GM23338 (cell line): Measurements from ENCODE around the gene DCAF6. TPM values are rescaled to one million over a fixed set of nuclear protein-coding genes. Genes with fewer than 3 reads are reported as not detected.

ENCODE experiments used
- ATAC-seq: fragments of 200-7000 bp; cut with Tn5 transposase; 3 replicates; pipeline ENCODE4 v1.9.1; 2020
- DNase-seq: peaks from one replicate; pipeline ENCODE4 v3.0.0-alpha.2; 2015; ENCODE audit warnings: low spot score
- H2AFZ ChIP-seq: fragments of 200-600 bp; sonication (generic); 2 replicates; pipeline ENCODE4 v1.8.0; 2016; ENCODE audit warnings: antibody characterized with exemption, mild to moderate bottlenecking, moderate library complexity
- H3F3A ChIP-seq: fragments of 200-600 bp; sonication (generic); replicated peaks from 2 replicates; pipeline ENCODE4 v1.8.0; 2017; ENCODE audit warnings: antibody characterized with exemption, mixed run types, low read depth
- H3K27ac ChIP-seq: fragments of 200-600 bp; sonication (generic); 2 replicates; pipeline ENCODE4 v1.6.1; 2016; ENCODE audit warnings: low read depth
- H3K27me3 ChIP-seq: fragments of 200-600 bp; sonication (generic); 2 replicates; pipeline ENCODE4 v1.8.0; 2016; ENCODE audit warnings: mild to moderate bottlenecking, mixed run types, moderate library complexity; ENCODE audit not compliant: insufficient read depth
- H3K36me3 ChIP-seq: fragments of 200-600 bp; sonication (generic); 2 replicates; pipeline ENCODE4 v1.8.0; 2016; ENCODE audit warnings: mild to moderate bottlenecking; ENCODE audit not compliant: insufficient read depth
- H3K4me1 ChIP-seq: fragments of 200-600 bp; sonication (generic); 2 replicates; pipeline ENCODE4 v1.8.0; 2016; ENCODE audit warnings: mild to moderate bottlenecking, moderate library complexity; ENCODE audit not compliant: insufficient read depth
- H3K4me2 ChIP-seq: fragments of 200-600 bp; sonication (generic); 2 replicates; pipeline ENCODE4 v1.7.1; 2017; ENCODE audit warnings: mixed run types
- H3K4me3 ChIP-seq: fragments of 200-600 bp; sonication (generic); 2 replicates; pipeline ENCODE4 v1.6.1; 2016; ENCODE audit warnings: mixed run types
- H3K79me2 ChIP-seq: fragments of 200-600 bp; sonication (generic); replicated peaks from 2 replicates; pipeline ENCODE4 v1.8.0; 2017; ENCODE audit warnings: mild to moderate bottlenecking; ENCODE audit not compliant: insufficient read depth
- H3K9me2 ChIP-seq: fragments of 200-600 bp; sonication (generic); 2 replicates; pipeline ENCODE4 v1.8.0; 2017; ENCODE audit not compliant: insufficient read depth
- H4K20me1 ChIP-seq: fragments of 200-600 bp; sonication (generic); replicated peaks from 2 replicates; pipeline ENCODE4 v1.8.0; 2017; ENCODE audit warnings: mild to moderate bottlenecking; ENCODE audit not compliant: insufficient read depth
- H3K27ac Mint-ChIP-seq: 2 replicates; pipeline ENCODE4 v1.8.0; 2020; ENCODE audit warnings: inconsistent platforms, mild to moderate bottlenecking, moderate library complexity, mixed read lengths
- H3K27me3 Mint-ChIP-seq: 3 replicates; pipeline ENCODE4 v1.8.0; 2022; ENCODE audit warnings: low read depth, mild to moderate bottlenecking, moderate library complexity, mixed read lengths, inconsistent platforms; ENCODE audit not compliant: insufficient read depth, poor library complexity
- H3K36me3 Mint-ChIP-seq: 3 replicates; pipeline ENCODE4 v1.8.0; 2021; ENCODE audit warnings: low read depth, mild to moderate bottlenecking, inconsistent platforms, moderate library complexity, mixed read lengths
- H3K4me1 Mint-ChIP-seq: 3 replicates; pipeline ENCODE4 v1.8.0; 2020; ENCODE audit warnings: mild to moderate bottlenecking, inconsistent platforms, mixed read lengths
- H3K4me3 Mint-ChIP-seq: 3 replicates; pipeline ENCODE4 v1.8.0; 2021; ENCODE audit warnings: moderate library complexity, mild to moderate bottlenecking, inconsistent platforms, mixed read lengths
- H3K9me3 Mint-ChIP-seq: 3 replicates; pipeline ENCODE4 v1.8.0; 2020; ENCODE audit warnings: moderate library complexity, mild to moderate bottlenecking, inconsistent platforms, mixed read lengths
- CREB1 ChIP-seq: fragments of 250-450 bp; sonication (Bioruptor Pico); IDR thresholded peaks from 2 replicates; pipeline ENCODE4 v1.5.0; 2020; ENCODE audit warnings: low read depth, mild to moderate bottlenecking, moderate library complexity
- ZNF331 ChIP-seq: fragments of 250-450 bp; sonication (Bioruptor Pico); IDR thresholded peaks from 2 replicates; pipeline ENCODE4 v1.5.0; 2020; ENCODE audit warnings: low read depth, mild to moderate bottlenecking, moderate library complexity
- polyA plus RNA-seq: library from polyadenylated mRNA; unstranded; fragments of >200 nt; fragmentation: Nextera tagmentation; extraction: Ambion mirVana; gene quantifications from 2 replicates; pipeline ENCODE4 v1.2.1, GENCODE V29; 2016
- total RNA-seq: library from RNA; depleted of rRNA; stranded (reverse); fragments of >200 nt; shearing (Covaris generic); gene quantifications from 2 replicates; pipeline ENCODE4 v1.2.3, GENCODE V29; 2014
- TF ChIP-seq, protein P1 (sequence below), 2 experiments: fragments of 200-600 bp in 1 of 2; sonication (generic) in 1 of 2; conservative IDR thresholded peaks; 2 replicates each; pipeline versions ENCODE4 v1.5.1 to v1.6.1; 2016 to 2017; ENCODE audit warnings: antibody characterized with exemption in 2 of 2, low read depth in 2 of 2, mild to moderate bottlenecking in 2 of 2, moderate library complexity in 1 of 2
- TF ChIP-seq, protein P2 (sequence below): IDR thresholded peaks from one replicate; pipeline ENCODE4 v1.6.1; 2018; ENCODE audit warnings: antibody characterized with exemption; ENCODE audit not compliant: unreplicated experiment

Gene DCAF6
- total and polyA plus RNA-seq, 2 experiments from 2014 or later, result 18.6 to 27.3 TPM

DNA sequence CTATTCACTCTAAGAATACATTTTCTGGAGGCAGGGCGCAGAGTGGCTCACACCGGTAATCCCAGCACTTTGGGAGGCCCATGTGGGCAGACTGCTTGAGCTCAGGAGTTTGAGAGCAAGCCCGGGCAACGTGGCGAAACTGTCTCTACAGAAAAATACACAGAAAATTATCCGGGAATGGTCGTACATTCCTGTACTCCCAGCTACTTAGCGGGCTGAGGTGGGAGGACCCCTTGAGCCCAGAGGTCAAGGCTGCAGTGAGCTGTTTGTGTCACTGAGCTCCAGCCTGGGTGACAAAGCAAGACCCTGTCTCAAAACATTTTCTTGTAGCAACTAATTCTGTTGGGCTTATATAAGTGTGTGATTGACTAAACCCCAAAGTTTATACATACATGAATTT is 169.8 kb downstream of the DCAF6 start:
- no peaks in the 10 kb centered on the region for H3K36me3 Mint-ChIP-seq
- H3K79me2 ChIP-seq, result no peaks in the 10 kb centered on the region
- H2AFZ ChIP-seq, result no peak overlapping the region
- no peaks in the 10 kb centered on the region for H3K4me1 ChIP-seq
- H3K9me3 Mint-ChIP-seq, result no peaks in the 10 kb centered on the region
- ATAC-seq (no peak), DNase-seq (no peak)
- no peak for TF ChIP-seq ZNF331
- no peak for TF ChIP-seq CREB1 (CRISPR knock-in tag)
- no peaks in the 10 kb centered on the region for H3F3A ChIP-seq
- H3K4me3 Mint-ChIP-seq, result no peak overlapping the region
- H3K27ac Mint-ChIP-seq, result no peak overlapping the region
- H3K27ac ChIP-seq, result no peak overlapping the region
- peaks cover 8% of the 10 kb centered on the region for H3K27me3 Mint-ChIP-seq
- no peaks in the 10 kb centered on the region for H3K36me3 ChIP-seq
- no peak overlapping the region for H3K4me2 ChIP-seq
- no peaks in the 10 kb centered on the region for H4K20me1 ChIP-seq
- H3K9me2 ChIP-seq, result no peaks in the 10 kb centered on the region
- H3K4me3 ChIP-seq, result no peak overlapping the region
- H3K27me3 ChIP-seq, result no peaks in the 10 kb centered on the region
- H3K4me1 Mint-ChIP-seq, result peaks cover 18% of the 10 kb centered on the region

DNA sequence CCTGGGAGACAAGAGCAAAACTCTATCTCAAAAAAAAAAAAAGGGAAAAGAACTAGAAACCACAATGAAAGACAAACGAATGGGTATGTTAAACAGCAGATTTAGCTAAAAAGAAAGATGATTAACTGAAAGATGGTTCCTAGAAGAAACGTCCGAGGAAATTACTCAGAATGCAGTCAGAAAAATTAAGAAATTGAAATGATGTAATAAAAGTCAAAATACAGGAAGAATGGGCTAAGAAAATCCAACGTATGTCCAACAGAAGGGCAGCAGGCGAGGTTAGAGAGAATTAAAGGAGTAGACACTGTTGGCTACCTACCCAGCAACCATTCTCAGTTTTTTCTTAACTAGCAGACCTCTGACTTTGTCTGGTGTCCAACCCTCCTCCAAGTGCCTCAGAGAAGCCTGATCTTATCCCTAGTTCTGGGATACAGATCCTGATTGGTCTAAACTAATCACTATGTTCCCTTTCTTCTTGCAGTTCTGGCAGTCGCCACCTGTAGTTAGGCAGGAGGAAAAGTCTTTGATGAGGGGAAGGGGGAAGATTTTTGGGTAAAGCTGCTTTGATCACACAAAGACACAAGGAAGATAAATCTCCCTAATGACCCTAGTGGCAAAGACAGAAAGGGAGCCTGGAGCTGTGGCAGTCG is 174.5 kb downstream of the DCAF6 start:
- H3K79me2 ChIP-seq, result no peaks in the 10 kb centered on the region
- H3K9me3 Mint-ChIP-seq, result no peaks in the 10 kb centered on the region; the same call in 2 of the 3 replicates
- DNase-seq, result peak; percentile 69
- no peaks in the 10 kb centered on the region for H3K27me3 ChIP-seq
- no peak overlapping the region for H3K4me2 ChIP-seq
- H3K4me1 Mint-ChIP-seq, result peaks cover 20% of the 10 kb centered on the region
- H3K27me3 Mint-ChIP-seq, result peaks cover 8% of the 10 kb centered on the region
- H3K9me2 ChIP-seq, result no peaks in the 10 kb centered on the region
- no peak overlapping the region for H3K4me3 Mint-ChIP-seq
- 0 out of 2 replicates have a peak, but pooled peaks cover 3% of the 10 kb centered on the region for H3K4me1 ChIP-seq
- peaks cover 4% of the 10 kb centered on the region; the same call in 2 of the 3 replicates for H3K36me3 Mint-ChIP-seq
- H4K20me1 ChIP-seq, result no peaks in the 10 kb centered on the region
- peak; percentile 78 for ATAC-seq
- no peak overlapping the region for H3K4me3 ChIP-seq
- H3K27ac ChIP-seq, result no peak overlapping the region
- TF ChIP-seq, protein P1, sequence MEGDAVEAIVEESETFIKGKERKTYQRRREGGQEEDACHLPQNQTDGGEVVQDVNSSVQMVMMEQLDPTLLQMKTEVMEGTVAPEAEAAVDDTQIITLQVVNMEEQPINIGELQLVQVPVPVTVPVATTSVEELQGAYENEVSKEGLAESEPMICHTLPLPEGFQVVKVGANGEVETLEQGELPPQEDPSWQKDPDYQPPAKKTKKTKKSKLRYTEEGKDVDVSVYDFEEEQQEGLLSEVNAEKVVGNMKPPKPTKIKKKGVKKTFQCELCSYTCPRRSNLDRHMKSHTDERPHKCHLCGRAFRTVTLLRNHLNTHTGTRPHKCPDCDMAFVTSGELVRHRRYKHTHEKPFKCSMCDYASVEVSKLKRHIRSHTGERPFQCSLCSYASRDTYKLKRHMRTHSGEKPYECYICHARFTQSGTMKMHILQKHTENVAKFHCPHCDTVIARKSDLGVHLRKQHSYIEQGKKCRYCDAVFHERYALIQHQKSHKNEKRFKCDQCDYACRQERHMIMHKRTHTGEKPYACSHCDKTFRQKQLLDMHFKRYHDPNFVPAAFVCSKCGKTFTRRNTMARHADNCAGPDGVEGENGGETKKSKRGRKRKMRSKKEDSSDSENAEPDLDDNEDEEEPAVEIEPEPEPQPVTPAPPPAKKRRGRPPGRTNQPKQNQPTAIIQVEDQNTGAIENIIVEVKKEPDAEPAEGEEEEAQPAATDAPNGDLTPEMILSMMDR (conservative IDR thresholded peaks at IDR 0.05; ENCODE audit: low read depth in 2 of 2), result peak; percentile 21 to 31; a peak in 1 of 4 replicates
- TF ChIP-seq, protein P2, sequence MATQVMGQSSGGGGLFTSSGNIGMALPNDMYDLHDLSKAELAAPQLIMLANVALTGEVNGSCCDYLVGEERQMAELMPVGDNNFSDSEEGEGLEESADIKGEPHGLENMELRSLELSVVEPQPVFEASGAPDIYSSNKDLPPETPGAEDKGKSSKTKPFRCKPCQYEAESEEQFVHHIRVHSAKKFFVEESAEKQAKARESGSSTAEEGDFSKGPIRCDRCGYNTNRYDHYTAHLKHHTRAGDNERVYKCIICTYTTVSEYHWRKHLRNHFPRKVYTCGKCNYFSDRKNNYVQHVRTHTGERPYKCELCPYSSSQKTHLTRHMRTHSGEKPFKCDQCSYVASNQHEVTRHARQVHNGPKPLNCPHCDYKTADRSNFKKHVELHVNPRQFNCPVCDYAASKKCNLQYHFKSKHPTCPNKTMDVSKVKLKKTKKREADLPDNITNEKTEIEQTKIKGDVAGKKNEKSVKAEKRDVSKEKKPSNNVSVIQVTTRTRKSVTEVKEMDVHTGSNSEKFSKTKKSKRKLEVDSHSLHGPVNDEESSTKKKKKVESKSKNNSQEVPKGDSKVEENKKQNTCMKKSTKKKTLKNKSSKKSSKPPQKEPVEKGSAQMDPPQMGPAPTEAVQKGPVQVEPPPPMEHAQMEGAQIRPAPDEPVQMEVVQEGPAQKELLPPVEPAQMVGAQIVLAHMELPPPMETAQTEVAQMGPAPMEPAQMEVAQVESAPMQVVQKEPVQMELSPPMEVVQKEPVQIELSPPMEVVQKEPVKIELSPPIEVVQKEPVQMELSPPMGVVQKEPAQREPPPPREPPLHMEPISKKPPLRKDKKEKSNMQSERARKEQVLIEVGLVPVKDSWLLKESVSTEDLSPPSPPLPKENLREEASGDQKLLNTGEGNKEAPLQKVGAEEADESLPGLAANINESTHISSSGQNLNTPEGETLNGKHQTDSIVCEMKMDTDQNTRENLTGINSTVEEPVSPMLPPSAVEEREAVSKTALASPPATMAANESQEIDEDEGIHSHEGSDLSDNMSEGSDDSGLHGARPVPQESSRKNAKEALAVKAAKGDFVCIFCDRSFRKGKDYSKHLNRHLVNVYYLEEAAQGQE, result no peak
- H3F3A ChIP-seq, result no peaks in the 10 kb centered on the region
- H3K27ac Mint-ChIP-seq, result peak overlapping the region; percentile 20; the same call in 1 of the 2 replicates
- H3K36me3 ChIP-seq, result no peaks in the 10 kb centered on the region
- H2AFZ ChIP-seq, result no peak overlapping the region
